Loucy (cell line): ENCODE results near the gene PRSS21.

ENCODE experiments used
- CTCF ChIP-seq: fragments of 200-600 bp; sonication (generic); conservative IDR thresholded peaks from 2 replicates; pipeline ENCODE4 v1.5.1; 2014; ENCODE audit warnings: mild to moderate bottlenecking, antibody characterized with exemption, low read length
- EZH2phosphoT487 ChIP-seq: fragments of 200-600 bp; IDR thresholded peaks from 2 replicates; pipeline ENCODE4 v1.6.1; 2018; ENCODE audit warnings: antibody characterized with exemption, mild to moderate bottlenecking, moderate library complexity, borderline replicate concordance

- TF ChIP-seq CTCF (no peak), EZH2phosphoT487 (no peak)
Observed at GRCh38 chr16:2848933-2849725, 32.1 kb downstream of the PRSS21 start.
